ENCODE results near the gene SLCO4A1.

Gene SLCO4A1, protein sequence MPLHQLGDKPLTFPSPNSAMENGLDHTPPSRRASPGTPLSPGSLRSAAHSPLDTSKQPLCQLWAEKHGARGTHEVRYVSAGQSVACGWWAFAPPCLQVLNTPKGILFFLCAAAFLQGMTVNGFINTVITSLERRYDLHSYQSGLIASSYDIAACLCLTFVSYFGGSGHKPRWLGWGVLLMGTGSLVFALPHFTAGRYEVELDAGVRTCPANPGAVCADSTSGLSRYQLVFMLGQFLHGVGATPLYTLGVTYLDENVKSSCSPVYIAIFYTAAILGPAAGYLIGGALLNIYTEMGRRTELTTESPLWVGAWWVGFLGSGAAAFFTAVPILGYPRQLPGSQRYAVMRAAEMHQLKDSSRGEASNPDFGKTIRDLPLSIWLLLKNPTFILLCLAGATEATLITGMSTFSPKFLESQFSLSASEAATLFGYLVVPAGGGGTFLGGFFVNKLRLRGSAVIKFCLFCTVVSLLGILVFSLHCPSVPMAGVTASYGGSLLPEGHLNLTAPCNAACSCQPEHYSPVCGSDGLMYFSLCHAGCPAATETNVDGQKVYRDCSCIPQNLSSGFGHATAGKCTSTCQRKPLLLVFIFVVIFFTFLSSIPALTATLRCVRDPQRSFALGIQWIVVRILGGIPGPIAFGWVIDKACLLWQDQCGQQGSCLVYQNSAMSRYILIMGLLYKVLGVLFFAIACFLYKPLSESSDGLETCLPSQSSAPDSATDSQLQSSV

GRCh38 chr20:62642051-62642665, at the start of gene SLCO4A1:
TSS of gene SLCO4A1 (plus strand) at chr20:62642503. CDS start at chr20:62656455, 13,952 bp downstream.
- peak within 1 kb of the TSS; percentile 88 for H3K4me3 Mint-ChIP-seq
- H3K36me3 Mint-ChIP-seq, result no peaks in the 10 kb centered on the region
- H3K4me1 Mint-ChIP-seq (ENCODE audit: low read depth), result peaks cover 14% of the 10 kb centered on the region
- no peaks in the 10 kb centered on the region for H3K27me3 Mint-ChIP-seq
- H3K27ac Mint-ChIP-seq, result peak within 1 kb of the TSS; percentile 82
- H3K9me3 Mint-ChIP-seq (ENCODE audit: low read depth), result no peaks in the 10 kb centered on the region

- H3K27me3 Mint-ChIP-seq, result peaks cover 14% of the 10 kb centered on the region
Measured at GRCh38 chr20:62592506-62593177, 49.7 kb upstream of the SLCO4A1 start.

DNA sequence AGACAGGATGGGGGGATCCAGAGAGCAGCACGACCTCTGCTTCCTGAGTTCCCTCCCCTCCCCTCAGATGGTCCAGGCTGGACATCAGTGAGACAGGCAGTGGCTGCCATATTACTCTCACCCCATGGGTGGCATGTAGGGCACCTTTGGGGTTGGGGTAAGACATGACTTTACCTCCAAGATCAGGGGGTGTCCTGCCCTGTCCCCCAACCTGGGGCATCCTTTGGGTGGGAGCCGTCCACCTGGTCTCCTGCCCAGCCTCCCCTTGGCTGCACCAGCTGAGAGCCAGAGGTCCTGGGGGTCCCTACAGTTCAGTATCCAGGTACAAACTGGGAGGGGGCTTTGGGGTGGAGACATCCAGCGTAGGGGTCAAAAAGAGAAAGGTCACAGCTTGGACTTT, 48.7 kb upstream of the SLCO4A1 start:
- no peaks in the 10 kb centered on the region for H3K36me3 Mint-ChIP-seq
- H3K4me3 Mint-ChIP-seq, result no peak overlapping the region
- peaks cover 2% of the 10 kb centered on the region for H3K4me1 Mint-ChIP-seq (ENCODE audit: low read depth)
- H3K9me3 Mint-ChIP-seq (ENCODE audit: low read depth), result no peaks in the 10 kb centered on the region
- H3K27me3 Mint-ChIP-seq, result peaks cover 21% of the 10 kb centered on the region
- H3K27ac Mint-ChIP-seq, result no peak overlapping the region

More at GRCh38 chr20:62592506-62593177, 49.7 kb upstream of the SLCO4A1 start:
- no peak overlapping the region for H3K27ac Mint-ChIP-seq
- H3K4me3 Mint-ChIP-seq, result no peak overlapping the region
- H3K4me1 Mint-ChIP-seq (ENCODE audit: low read depth), result peaks cover 2% of the 10 kb centered on the region
- no peaks in the 10 kb centered on the region for H3K9me3 Mint-ChIP-seq (ENCODE audit: low read depth)
- no peaks in the 10 kb centered on the region for H3K36me3 Mint-ChIP-seq

GRCh38 chr20:62595069-62595468, 47.2 kb upstream of the SLCO4A1 start:
- H3K27ac Mint-ChIP-seq, result no peak overlapping the region
- H3K27me3 Mint-ChIP-seq, result peaks cover 21% of the 10 kb centered on the region
- no peaks in the 10 kb centered on the region for H3K36me3 Mint-ChIP-seq
- H3K9me3 Mint-ChIP-seq (ENCODE audit: low read depth), result no peaks in the 10 kb centered on the region
- peaks cover 2% of the 10 kb centered on the region for H3K4me1 Mint-ChIP-seq (ENCODE audit: low read depth)
- H3K4me3 Mint-ChIP-seq, result no peak overlapping the region

GRCh38 chr20:62595491-62595890, 46.8 kb upstream of the SLCO4A1 start:
- H3K27me3 Mint-ChIP-seq, result peaks cover 21% of the 10 kb centered on the region
- peaks cover 2% of the 10 kb centered on the region for H3K4me1 Mint-ChIP-seq (ENCODE audit: low read depth)
- no peak overlapping the region for H3K27ac Mint-ChIP-seq
- no peaks in the 10 kb centered on the region for H3K36me3 Mint-ChIP-seq
- no peaks in the 10 kb centered on the region for H3K9me3 Mint-ChIP-seq (ENCODE audit: low read depth)
- H3K4me3 Mint-ChIP-seq, result no peak overlapping the region

DNA sequence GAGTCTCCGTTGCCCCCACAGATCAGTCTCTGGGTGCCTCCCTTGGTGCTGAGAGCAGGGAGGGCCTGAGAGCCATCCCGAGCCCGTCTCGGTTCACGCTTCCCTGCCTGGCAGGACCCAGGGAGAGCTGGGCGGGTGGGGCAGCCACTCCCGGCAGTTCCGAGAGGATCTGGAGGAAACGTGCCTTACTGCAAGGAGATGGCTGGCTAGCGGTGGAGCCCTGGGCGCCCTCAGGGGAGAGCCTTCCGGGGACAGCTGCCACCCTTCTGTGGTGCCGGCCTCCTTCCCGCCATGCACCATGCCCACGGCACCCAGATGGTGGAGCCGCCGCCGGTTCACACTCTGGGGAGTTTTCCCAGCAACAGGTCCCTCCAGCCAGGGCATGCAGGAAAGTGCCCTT, 45.8 kb upstream of the SLCO4A1 start:
- peaks cover 6% of the 10 kb centered on the region for H3K4me1 Mint-ChIP-seq (ENCODE audit: low read depth)
- no peaks in the 10 kb centered on the region for H3K36me3 Mint-ChIP-seq
- no peak overlapping the region for H3K4me3 Mint-ChIP-seq
- no peak overlapping the region for H3K27ac Mint-ChIP-seq
- H3K9me3 Mint-ChIP-seq (ENCODE audit: low read depth), result no peaks in the 10 kb centered on the region
- H3K27me3 Mint-ChIP-seq, result peaks cover 21% of the 10 kb centered on the region

- Mint-ChIP-seq H3K27me3 (peaks cover 21% of the 10 kb centered on the region), H3K4me1 (ENCODE audit: low read depth) (peaks cover 8% of the 10 kb centered on the region), H3K36me3 (no peaks in the 10 kb centered on the region), H3K4me3 (no peak overlapping the region), H3K9me3 (ENCODE audit: low read depth) (no peaks in the 10 kb centered on the region), H3K27ac (no peak overlapping the region)
Measured at GRCh38 chr20:62596921-62597320, 45.4 kb upstream of the SLCO4A1 start.

DNA sequence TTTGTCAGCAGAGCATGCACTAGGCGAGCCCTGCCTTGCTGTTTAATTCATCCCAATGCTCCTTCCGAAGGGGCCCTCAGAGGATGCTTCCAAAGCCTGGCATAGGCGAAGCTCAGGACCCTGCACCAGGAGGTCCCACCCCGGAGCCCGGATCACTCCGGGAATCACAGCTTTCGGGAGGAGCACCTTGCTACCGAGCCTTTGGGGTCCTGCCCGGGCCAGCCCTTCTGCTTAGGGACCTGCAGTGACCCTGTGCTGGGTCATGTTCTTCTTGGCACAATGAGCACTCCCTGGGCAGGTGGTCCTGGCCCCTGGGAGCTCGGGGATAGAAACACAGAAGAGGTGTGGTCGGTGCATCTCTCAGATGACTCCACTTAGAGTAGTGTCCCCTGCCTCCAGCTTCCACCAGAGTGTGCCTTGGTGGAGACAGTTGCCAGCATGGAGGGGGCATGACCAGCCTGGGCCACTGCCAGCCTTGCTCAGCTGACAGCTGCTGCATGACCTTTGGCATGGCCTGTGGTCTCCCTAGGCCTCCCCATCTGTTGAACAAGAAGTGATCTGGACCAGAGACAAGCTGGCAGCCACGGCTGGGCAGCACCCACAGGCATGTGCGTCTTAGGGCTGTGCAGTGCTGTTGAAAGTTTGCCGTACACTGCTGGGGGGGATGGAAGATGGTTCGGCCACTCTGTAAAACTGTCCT, 44.7 kb upstream of the SLCO4A1 start:
- H3K4me1 Mint-ChIP-seq (ENCODE audit: low read depth), result peaks cover 14% of the 10 kb centered on the region
- H3K4me3 Mint-ChIP-seq, result no peak overlapping the region
- peaks cover 21% of the 10 kb centered on the region for H3K27me3 Mint-ChIP-seq
- H3K27ac Mint-ChIP-seq, result no peak overlapping the region
- H3K9me3 Mint-ChIP-seq (ENCODE audit: low read depth), result no peaks in the 10 kb centered on the region
- no peaks in the 10 kb centered on the region for H3K36me3 Mint-ChIP-seq

DNA sequence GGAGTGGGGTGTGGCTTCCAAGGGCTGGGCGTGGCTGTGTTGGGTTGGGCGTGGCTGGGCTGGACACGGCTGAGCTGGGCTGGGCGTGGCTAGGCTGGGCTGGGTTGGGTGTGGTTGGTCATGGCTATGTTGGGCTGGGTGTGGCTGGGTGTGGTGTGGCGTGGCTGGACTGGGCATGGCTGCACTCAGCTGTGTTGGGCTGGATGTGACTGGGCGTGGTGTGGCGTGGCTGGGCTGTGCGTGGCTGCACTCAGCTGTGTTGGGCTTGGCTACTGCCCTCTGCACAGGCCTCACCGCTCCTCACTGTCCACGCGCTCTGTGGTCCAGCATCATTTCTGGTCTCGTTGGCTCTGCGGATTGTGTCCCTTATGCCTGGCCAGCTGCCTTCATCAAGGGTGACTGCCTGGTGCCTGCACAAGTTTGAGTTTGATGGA, 43.5 kb upstream of the SLCO4A1 start:
- Mint-ChIP-seq H3K27ac (no peak overlapping the region), H3K4me3 (no peak overlapping the region), H3K4me1 (ENCODE audit: low read depth) (peaks cover 24% of the 10 kb centered on the region)

DNA sequence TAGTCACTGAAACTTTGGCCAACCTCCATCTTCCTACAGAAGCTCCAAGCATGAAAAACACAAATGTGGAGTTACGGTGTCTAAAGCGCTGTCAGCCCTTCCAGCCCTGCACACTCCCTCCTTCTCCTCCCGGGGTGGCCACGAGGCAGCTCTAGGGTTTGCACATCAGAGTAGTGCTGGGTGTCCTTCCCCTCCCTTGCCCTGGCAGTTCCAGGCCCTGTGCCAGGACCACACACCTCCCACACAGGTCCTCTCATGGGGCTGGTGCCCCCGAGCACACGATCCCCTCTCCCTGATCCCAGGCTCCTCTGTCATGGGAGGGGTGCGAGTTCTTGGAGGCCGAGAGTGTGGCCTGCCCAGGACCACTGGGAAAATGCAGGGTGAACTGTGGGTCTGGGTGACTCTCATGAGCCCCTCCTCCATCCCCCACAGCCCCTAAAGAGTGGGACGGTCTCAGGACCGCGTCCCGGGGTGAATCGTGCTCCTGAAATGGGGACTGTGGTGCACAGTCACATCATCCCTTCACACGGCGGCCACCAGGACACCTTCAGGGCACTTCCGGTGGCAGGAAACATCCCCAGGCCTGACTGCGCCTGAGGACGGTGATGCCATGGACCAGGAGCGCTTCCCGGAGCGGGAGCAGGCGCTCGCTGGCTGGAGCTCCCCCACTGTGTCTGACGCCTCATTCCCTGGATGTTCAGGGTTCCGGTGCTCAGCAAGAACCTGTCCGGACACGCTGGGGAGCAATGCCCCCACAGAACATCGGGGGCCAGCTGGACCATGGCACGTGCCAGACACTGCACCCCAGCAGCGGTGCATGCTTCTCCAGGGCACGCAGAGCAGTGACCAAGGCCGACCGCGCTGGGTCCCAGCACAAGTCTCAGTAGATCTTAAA, 42.8 kb upstream of the SLCO4A1 start:
- no peaks in the 10 kb centered on the region for H3K9me3 Mint-ChIP-seq (ENCODE audit: low read depth)

More for the DNA sequence above, 43.5 kb upstream of the SLCO4A1 start:
- Mint-ChIP-seq H3K27me3 (peaks cover 21% of the 10 kb centered on the region), H3K9me3 (ENCODE audit: low read depth) (no peaks in the 10 kb centered on the region), H3K36me3 (no peaks in the 10 kb centered on the region)

GRCh38 chr20:62601172-62601571, 41.1 kb upstream of the SLCO4A1 start:
- Mint-ChIP-seq H3K9me3 (ENCODE audit: low read depth) (no peaks in the 10 kb centered on the region), H3K27me3 (peaks cover 13% of the 10 kb centered on the region), H3K27ac (no peak overlapping the region), H3K4me1 (ENCODE audit: low read depth) (peaks cover 22% of the 10 kb centered on the region), H3K4me3 (peak overlapping the region; percentile 44), H3K36me3 (no peaks in the 10 kb centered on the region)

More for the DNA sequence above, 42.8 kb upstream of the SLCO4A1 start:
- peaks cover 21% of the 10 kb centered on the region for H3K27me3 Mint-ChIP-seq
- no peak overlapping the region for H3K4me3 Mint-ChIP-seq
- H3K27ac Mint-ChIP-seq, result no peak overlapping the region
- H3K36me3 Mint-ChIP-seq, result no peaks in the 10 kb centered on the region
- peaks cover 24% of the 10 kb centered on the region for H3K4me1 Mint-ChIP-seq (ENCODE audit: low read depth)

DNA sequence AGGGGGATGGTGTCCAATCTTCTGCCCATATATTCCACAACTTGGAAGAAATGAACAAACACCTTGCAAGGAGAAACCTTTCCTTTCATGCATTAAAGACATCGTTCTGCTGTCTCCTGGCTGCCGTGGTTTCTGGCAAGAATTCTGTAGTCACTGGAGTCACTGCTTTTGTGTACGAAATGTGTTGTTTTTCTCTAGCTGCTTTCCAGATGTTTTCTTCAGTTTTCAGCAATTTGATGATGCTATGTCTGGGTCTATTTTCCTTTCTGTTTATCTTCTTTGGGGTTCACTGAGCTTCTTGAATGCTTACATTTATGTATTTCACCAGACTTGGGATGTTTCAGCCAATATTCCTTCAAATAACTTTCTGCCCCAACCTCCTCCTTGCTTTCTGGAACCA, 40.6 kb upstream of the SLCO4A1 start:
- Mint-ChIP-seq H3K36me3 (no peaks in the 10 kb centered on the region), H3K9me3 (ENCODE audit: low read depth) (no peaks in the 10 kb centered on the region), H3K27me3 (peaks cover 12% of the 10 kb centered on the region), H3K4me3 (peak overlapping the region; percentile 27), H3K27ac (no peak overlapping the region), H3K4me1 (ENCODE audit: low read depth) (peaks cover 22% of the 10 kb centered on the region)

- Mint-ChIP-seq H3K36me3 (no peaks in the 10 kb centered on the region), H3K4me3 (peak overlapping the region; percentile 82), H3K27me3 (peaks cover 7% of the 10 kb centered on the region), H3K4me1 (ENCODE audit: low read depth) (peaks cover 22% of the 10 kb centered on the region), H3K27ac (no peak overlapping the region), H3K9me3 (ENCODE audit: low read depth) (no peaks in the 10 kb centered on the region)
Measured at GRCh38 chr20:62602550-62602949, 39.8 kb upstream of the SLCO4A1 start.

Measured in activated naive CD8-positive, alpha-beta T cell (primary cell).